A549 (cell line): ENCODE data around the gene INPP5A.

Experiments used
- CHD2 ChIP-seq: fragments of 150-350 bp; IDR thresholded peaks from 2 replicates; pipeline ENCODE4 v1.6.1; 2014; ENCODE audit warnings: low read length; ENCODE audit not compliant: partially characterized antibody
- CHD4 ChIP-seq: fragments of 200-600 bp; sonication (generic); IDR thresholded peaks from 2 replicates; pipeline ENCODE4 v1.6.1; 2016; ENCODE audit warnings: antibody characterized with exemption, mild to moderate bottlenecking, borderline replicate concordance
- CTCF ChIP-seq: fragments of >200 bp; sonication (Bioruptor Twin); formaldehyde crosslinking; IDR thresholded peaks from 3 replicates; pipeline ENCODE4 v1.5.1; 2016
- GATA3 ChIP-seq: IDR thresholded peaks from 2 replicates; pipeline ENCODE4 v1.6.1; 2012; ENCODE audit warnings: borderline replicate concordance
- HMGXB4 ChIP-seq: fragments of 250-450 bp; sonication (Bioruptor Pico); IDR thresholded peaks from 2 replicates; pipeline ENCODE4 v1.5.0; 2021; ENCODE audit warnings: mild to moderate bottlenecking, moderate library complexity, borderline replicate concordance
- MAX ChIP-seq: IDR thresholded peaks from 2 replicates; pipeline ENCODE4 v1.6.1; 2012
- NPAS2 ChIP-seq: fragments of 250-450 bp; sonication (Bioruptor Pico); IDR thresholded peaks from 2 replicates; pipeline ENCODE4 v1.8.0; 2022; ENCODE audit warnings: mild to moderate bottlenecking, moderate library complexity, borderline replicate concordance
- POLR2A ChIP-seq: IDR thresholded peaks from 2 replicates; pipeline ENCODE4 v1.6.1; 2012; ENCODE audit warnings: mild to moderate bottlenecking, low read length
- RAD21 ChIP-seq, 2 experiments: fragments of >200 bp in 1 of 2; sonication (Bioruptor Twin) in 1 of 2; formaldehyde crosslinking in 1 of 2; IDR thresholded peaks in 1 of 2; conservative IDR thresholded peaks in 1 of 2; 2 replicates in 1 of 2; 3 replicates in 1 of 2; pipeline ENCODE4 v1.6.1; 2012 to 2018; ENCODE audit warnings: inconsistent platforms in 1 of 2

DNA sequence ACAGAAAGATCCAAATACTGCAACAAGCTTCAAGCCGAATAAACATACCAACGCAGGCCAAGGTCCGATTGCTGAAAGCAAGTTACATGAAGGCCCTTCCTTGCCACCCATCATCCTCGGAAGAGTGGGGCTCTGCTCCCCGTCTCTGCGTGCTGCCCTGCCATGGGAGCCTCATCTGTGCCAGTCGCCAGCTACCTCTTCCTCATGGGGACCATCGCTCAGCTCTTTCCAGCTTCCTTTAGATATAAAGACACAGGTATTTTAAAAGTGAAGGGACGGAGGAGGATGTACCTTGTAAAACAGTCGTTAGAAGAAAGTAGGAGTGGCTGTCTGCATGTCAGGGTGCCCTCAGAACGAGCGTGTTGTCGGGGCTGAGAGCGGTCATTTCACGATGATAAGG, 114.9 kb downstream of the INPP5A start:
- TF ChIP-seq CTCF (no peak), HMGXB4 (CRISPR knock-in tag) (no peak), CHD4 (no peak), POLR2A (no peak), GATA3 (no peak), RAD21 (conservative IDR thresholded peaks at IDR 0.05 in 1 of 2, IDR thresholded peaks at IDR 0.05 in 1 of 2) (no peak), NPAS2 (CRISPR knock-in tag) (no peak), CHD2 (no peak), MAX (no peak)
